ENCODE data around the gene GABARAP. TPM values are rescaled to one million over a fixed set of nuclear protein-coding genes. Genes with fewer than 3 reads are reported as not detected.

The GABARAP gene
- total RNA-seq, 6 donors from 2014 or later = 381 to 631 (median 601) TPM

- Histone ChIP-seq H3K9me3 (no peaks in the 10 kb centered on the region), H3K27me3 (no peaks in the 10 kb centered on the region), H3K4me3 (no peak overlapping the region), H3K27ac (no peak overlapping the region), H3K36me3 (peaks cover 11 to 75% (median 66%) of the 10 kb centered on the region in 4 donors), H3K4me1 (peaks cover 22 to 35% (median 26%) of the 10 kb centered on the region in 4 donors)
- no peak for DNase-seq
- ATAC-seq (ENCODE audit: low FRiP score in 2 of 2) = no peak
- 68 to 88% methylated on average over 4 of the region's 4 CpGs for WGBS, 2 donors
- TF ChIP-seq CTCF (IDR thresholded peaks at IDR 0.05) = no peak
- no peak for TF ChIP-seq POLR2AphosphoS5 (IDR thresholded peaks at IDR 0.05)
- no peak for TF ChIP-seq POLR2A (IDR thresholded peaks at IDR 0.05)
- no peak for TF ChIP-seq EP300 (IDR thresholded peaks at IDR 0.05)
These were observed 18.9 kb downstream of the GABARAP start for GRCh38 chr17:7223375-7223774.

GRCh38 chr17:7222972-7223292 is 19.3 kb downstream of the GABARAP start:
- Histone ChIP-seq H3K9me3 (no peaks in the 10 kb centered on the region), H3K4me1 (peaks cover 26 to 39% (median 30%) of the 10 kb centered on the region in 4 donors), H3K4me3 (no peak overlapping the region), H3K27me3 (no peaks in the 10 kb centered on the region), H3K36me3 (peaks cover 11 to 70% (median 64%) of the 10 kb centered on the region in 4 donors), H3K27ac (no peak overlapping the region)
- 53 to 85% methylated on average over 2 to 7 of the region's 7 CpGs for WGBS, 2 donors
- DNase-seq = no peak
- no peak for ATAC-seq (ENCODE audit: low FRiP score in 2 of 2)
- TF ChIP-seq EP300 (IDR thresholded peaks at IDR 0.05) (no peak), POLR2AphosphoS5 (IDR thresholded peaks at IDR 0.05) (no peak), CTCF (IDR thresholded peaks at IDR 0.05) (no peak), POLR2A (IDR thresholded peaks at IDR 0.05) (no peak)

- Histone ChIP-seq H3K36me3 (peaks cover 11 to 64% (median 60%) of the 10 kb centered on the region in 4 donors), H3K27ac (peak overlapping the region in 2 of 4 donors; percentile 99 to 100), H3K4me1 (peaks cover 30 to 45% (median 35%) of the 10 kb centered on the region in 4 donors), H3K9me3 (no peaks in the 10 kb centered on the region), H3K27me3 (no peaks in the 10 kb centered on the region), H3K4me3 (no peak overlapping the region)
- DNase-seq (no peak), ATAC-seq (ENCODE audit: low FRiP score in 2 of 2) (no peak)
- TF ChIP-seq POLR2A (IDR thresholded peaks at IDR 0.05) = no peak
- no peak for TF ChIP-seq POLR2AphosphoS5 (IDR thresholded peaks at IDR 0.05)
- no peak for TF ChIP-seq EP300 (IDR thresholded peaks at IDR 0.05)
- TF ChIP-seq CTCF (IDR thresholded peaks at IDR 0.05) = no peak
- WGBS, 2 donors = 87 to 95% methylated on average over 12 to 15 of the region's 15 CpGs
These were observed 19.9 kb downstream of the GABARAP start for GRCh38 chr17:7222093-7222971.

GRCh38 chr17:7221278-7222092 is 20.8 kb downstream of the GABARAP start:
- ATAC-seq (ENCODE audit: low FRiP score in 2 of 2) = no peak
- Histone ChIP-seq H3K36me3 (peaks cover 11 to 56% (median 51%) of the 10 kb centered on the region in 4 donors), H3K27me3 (no peaks in the 10 kb centered on the region), H3K4me1 (peaks cover 36 to 53% (median 41%) of the 10 kb centered on the region in 4 donors), H3K9me3 (no peaks in the 10 kb centered on the region), H3K4me3 (peak overlapping the region in 1 of 4 donors; percentile 93), H3K27ac (peak overlapping the region; percentile 95 to 100 (median 97))
- WGBS, 2 donors = 83 to 86% methylated on average over 10 of the region's 10 CpGs
- no peak for TF ChIP-seq POLR2A (IDR thresholded peaks at IDR 0.05)
- no peak for TF ChIP-seq POLR2AphosphoS5 (IDR thresholded peaks at IDR 0.05)
- no peak for TF ChIP-seq EP300 (IDR thresholded peaks at IDR 0.05)
- DNase-seq = no peak

Data from upper lobe of left lung (tissue), 6 donors.